Transverse colon (tissue), 4 donors: ENCODE data around the gene SLC25A1. TPM values are rescaled to one million over a fixed set of nuclear protein-coding genes. Genes with fewer than 3 reads are reported as not detected.

Experiments
- DNase-seq: peaks from one replicate; pipeline ENCODE4 v3.0.0-alpha.2; 2019
- H3K27ac ChIP-seq, 4 donors: fragments of 200-600 bp; sonication (generic); 2 replicates each; pipeline ENCODE4 v1.5.1; 2016 to 2018; ENCODE audit warnings: inconsistent platforms in 4 of 4
- H3K27me3 ChIP-seq: fragments of 200-600 bp; sonication (generic); 2 replicates; pipeline ENCODE4 v1.5.1; 2017; ENCODE audit warnings: inconsistent platforms
- H3K36me3 ChIP-seq, 4 donors: fragments of 200-600 bp; sonication (generic); 2 replicates each; pipeline ENCODE4 v1.5.1; 2017 to 2019; ENCODE audit warnings: inconsistent platforms in 4 of 4
- H3K4me1 ChIP-seq, 4 donors: fragments of 200-600 bp; sonication (generic); 2 replicates each; pipeline ENCODE4 v1.5.1; 2017 to 2020; ENCODE audit warnings: inconsistent platforms in 4 of 4
- H3K4me3 ChIP-seq, 4 donors: fragments of 200-600 bp; sonication (generic); 1 replicate in 1 of 4; 2 replicates in 3 of 4; pipeline versions ENCODE4 v1.5.1 to v1.6.1; 2017 to 2019; ENCODE audit warnings: inconsistent platforms in 4 of 4
- H3K9me3 ChIP-seq, 2 donors: fragments of 200-600 bp; sonication (generic); 2 replicates each; pipeline ENCODE4 v1.5.1; 2017 to 2019; ENCODE audit warnings: inconsistent platforms in 2 of 2
- CTCF ChIP-seq, 5 experiments: fragments of 200-600 bp in 3 of 5; fragments of 450-650 bp in 2 of 5; sonication (generic) in 3 of 5; IDR thresholded peaks; 1 replicate in 2 of 5; 2 replicates in 3 of 5; pipeline ENCODE4 v1.5.1; 2016 to 2017; ENCODE audit warnings: antibody characterized with exemption in 5 of 5, inconsistent platforms in 3 of 5, mild to moderate bottlenecking in 2 of 5, moderate library complexity in 1 of 5
- EP300 ChIP-seq: sonication (generic); formaldehyde crosslinking; IDR thresholded peaks from one replicate; pipeline ENCODE4 v1.6.1; 2017; ENCODE audit warnings: antibody characterized with exemption, low read depth
- POLR2A ChIP-seq: fragments of 450-650 bp; IDR thresholded peaks from one replicate; pipeline ENCODE4 v1.6.1; 2016; ENCODE audit warnings: antibody characterized with exemption, mild to moderate bottlenecking, moderate library complexity
- POLR2AphosphoS5 ChIP-seq, 3 donors: sonication (generic); formaldehyde crosslinking; IDR thresholded peaks; one replicate each; pipeline ENCODE4 v1.6.1; 2016; ENCODE audit warnings: antibody characterized with exemption in 3 of 3
- WGBS, 2 donors: methylation state at CpG; one replicate each; pipeline ENCODE4 v1.1.5; 2018; ENCODE audit warnings: low coverage in 1 of 2; 5-methylcytosine and 5-hydroxymethylcytosine counted together
- in situ Hi-C, 4 donors: fragments of 200-750 bp; cut with MboI; loops; one replicate each; pipeline versions ENCODE4 v1.15.0 to v1.15.1; 2017; ENCODE audit warnings: low sequenced_read_pairs in 3 of 4, low pct_ligation_motif_present in 1 of 4, low pct_unique_long_range_greater_than_20kb in 1 of 4
- intact Hi-C: fragments of 100-400 bp; cut with DNase I; formaldehyde crosslinking; loops from one replicate; pipeline ENCODE4 v1.15.1; 2023; ENCODE audit warnings: low total_unique reads
- total RNA-seq, 4 donors: library from RNA; depleted of rRNA; stranded (reverse); fragments of >200 nt; gene quantifications; one replicate each; pipeline ENCODE4 v1.1.0, GENCODE V29; 2016

SLC25A1 gene
- total RNA-seq, 4 donors from 2014 or later, result 80.2 to 146 (median 132) TPM

DNA sequence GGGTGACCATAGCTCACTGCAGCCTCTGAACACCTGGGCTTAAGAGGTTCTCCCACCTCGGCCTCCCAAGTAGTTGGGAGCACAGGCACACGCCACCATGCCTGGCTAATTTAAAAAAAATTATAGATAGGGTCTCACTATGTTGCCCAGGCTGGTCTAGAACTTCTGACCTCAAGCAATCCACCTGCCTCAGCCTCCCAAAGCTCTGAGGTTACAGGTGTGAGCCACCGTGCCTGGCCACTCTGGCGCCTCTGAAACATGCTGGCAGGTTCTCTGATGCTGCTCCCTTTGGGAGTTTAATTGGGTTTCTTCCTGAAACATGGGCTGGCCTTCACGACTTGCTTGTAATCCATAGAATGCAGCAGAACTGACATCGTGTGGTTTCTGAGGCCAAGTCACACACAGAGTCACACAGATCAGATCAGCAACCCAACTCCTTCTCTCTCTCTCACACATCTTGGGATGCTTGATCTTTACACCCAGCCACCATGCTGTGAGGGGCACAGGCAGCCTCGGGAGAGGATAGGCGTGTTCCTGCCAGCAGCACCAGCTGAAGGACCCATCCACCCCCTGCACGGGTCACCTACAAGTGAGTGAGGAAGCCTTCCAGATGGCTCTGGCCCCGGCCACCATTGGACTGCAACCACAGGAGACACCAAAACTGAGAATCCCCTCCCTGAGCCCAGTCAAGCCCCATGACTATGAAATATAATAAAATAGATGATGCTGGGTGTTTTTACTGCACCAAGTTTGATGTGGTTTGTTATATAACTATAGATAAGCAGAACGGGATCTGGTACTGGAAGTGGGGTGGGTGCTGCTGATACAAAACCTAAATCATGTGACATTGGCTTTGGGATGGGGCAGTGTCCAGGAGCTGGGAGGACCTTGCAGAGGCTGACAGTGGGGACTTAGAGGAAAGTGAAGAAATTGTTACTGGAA, 25.3 kb downstream of the SLC25A1 start:
- Histone ChIP-seq H3K27me3 (peaks cover 75% of the 10 kb centered on the region), H3K4me3 (no peak overlapping the region), H3K4me1 (peaks cover 0 to 10% (median 7%) of the 10 kb centered on the region in 4 donors), H3K9me3 (peaks cover 0 to 4% of the 10 kb centered on the region in 2 donors), H3K27ac (no peak overlapping the region), H3K36me3 (no peaks in the 10 kb centered on the region)
- no peak for DNase-seq
- WGBS, 2 donors, result 63 to 67% methylated on average over 1 to 11 of the region's 11 CpGs
- in situ Hi-C loops, result no loop called here
- TF ChIP-seq EP300 (no peak), CTCF (IDR thresholded peaks at IDR 0.05) (no peak), POLR2AphosphoS5 (IDR thresholded peaks at IDR 0.05) (no peak), POLR2A (no peak)
- intact Hi-C loops, result no loop called here

GRCh38 chr22:19151329-19152191, 27.0 kb downstream of the SLC25A1 start:
- Histone ChIP-seq H3K27me3 (peaks cover 81% of the 10 kb centered on the region), H3K27ac (no peak overlapping the region), H3K36me3 (no peaks in the 10 kb centered on the region), H3K4me1 (peaks cover 0 to 10% (median 7%) of the 10 kb centered on the region in 4 donors), H3K9me3 (peaks cover 0 to 4% of the 10 kb centered on the region in 2 donors), H3K4me3 (no peak overlapping the region)
- intact Hi-C loops, result no loop called here
- in situ Hi-C loops, result no loop called here
- WGBS, 2 donors, result 74 to 100% methylated on average over 1 to 10 of the region's 10 CpGs
- no peak for DNase-seq
- TF ChIP-seq EP300 (no peak), CTCF (IDR thresholded peaks at IDR 0.05) (no peak), POLR2A (no peak), POLR2AphosphoS5 (IDR thresholded peaks at IDR 0.05) (no peak)

GRCh38 chr22:19150482-19151328, 27.8 kb downstream of the SLC25A1 start:
- in situ Hi-C loops, result no loop called here
- intact Hi-C loops, result no loop called here

More at GRCh38 chr22:19150482-19151328, 27.8 kb downstream of the SLC25A1 start:
- H3K9me3 ChIP-seq, result peaks cover 0 to 4% of the 10 kb centered on the region in 2 donors
- H3K36me3 ChIP-seq, result no peaks in the 10 kb centered on the region
- no peak overlapping the region for H3K27ac ChIP-seq
- peaks cover 0 to 10% (median 7%) of the 10 kb centered on the region in 4 donors for H3K4me1 ChIP-seq
- H3K4me3 ChIP-seq, result no peak overlapping the region
- TF ChIP-seq POLR2AphosphoS5 (IDR thresholded peaks at IDR 0.05) (no peak), POLR2A (no peak), CTCF (IDR thresholded peaks at IDR 0.05) (no peak), EP300 (no peak)
- 25% methylated on average over 51 of the region's 68 CpGs; no CpG with 5 or more reads in 1 of the 2 donors for WGBS, 2 donors
- peaks cover 75% of the 10 kb centered on the region for H3K27me3 ChIP-seq
- DNase-seq, result no peak
